ENCODE measurements around the gene AKR1B1.

AKR1B1 gene

DNA sequence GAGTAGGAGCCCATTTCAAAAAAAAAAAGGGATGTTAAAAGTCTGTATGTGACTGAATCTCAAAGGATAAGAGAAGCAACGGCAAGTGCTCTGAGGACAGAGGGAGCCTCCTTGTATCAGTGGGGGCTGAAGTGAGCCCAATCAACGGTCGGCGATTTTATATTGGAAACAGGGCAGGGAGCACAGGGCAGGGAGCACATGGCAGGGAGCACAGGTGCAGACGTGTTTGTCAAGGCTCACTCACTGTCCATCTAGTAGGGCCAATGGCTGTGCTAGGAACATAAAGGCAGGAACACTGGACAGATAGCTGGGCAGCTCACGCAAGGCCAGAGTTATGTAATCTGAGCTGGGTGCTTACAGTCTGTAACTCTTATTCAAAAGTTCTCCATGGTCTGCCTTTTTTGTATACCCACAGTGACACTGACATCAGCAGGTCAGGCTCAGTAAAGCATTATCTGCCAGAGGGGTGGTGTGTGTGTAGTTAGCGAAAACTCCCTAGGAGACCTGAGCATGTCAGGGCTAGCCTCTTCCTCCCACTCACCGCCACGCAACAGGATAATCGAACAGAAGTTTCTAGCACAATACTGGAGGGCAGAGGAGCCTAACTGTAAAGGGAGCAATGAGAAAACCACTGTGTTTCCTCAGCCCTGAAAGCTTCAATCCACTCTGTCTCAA lies 15.4 kb downstream of the AKR1B1 start:
- no peak for DNase-seq

DNA sequence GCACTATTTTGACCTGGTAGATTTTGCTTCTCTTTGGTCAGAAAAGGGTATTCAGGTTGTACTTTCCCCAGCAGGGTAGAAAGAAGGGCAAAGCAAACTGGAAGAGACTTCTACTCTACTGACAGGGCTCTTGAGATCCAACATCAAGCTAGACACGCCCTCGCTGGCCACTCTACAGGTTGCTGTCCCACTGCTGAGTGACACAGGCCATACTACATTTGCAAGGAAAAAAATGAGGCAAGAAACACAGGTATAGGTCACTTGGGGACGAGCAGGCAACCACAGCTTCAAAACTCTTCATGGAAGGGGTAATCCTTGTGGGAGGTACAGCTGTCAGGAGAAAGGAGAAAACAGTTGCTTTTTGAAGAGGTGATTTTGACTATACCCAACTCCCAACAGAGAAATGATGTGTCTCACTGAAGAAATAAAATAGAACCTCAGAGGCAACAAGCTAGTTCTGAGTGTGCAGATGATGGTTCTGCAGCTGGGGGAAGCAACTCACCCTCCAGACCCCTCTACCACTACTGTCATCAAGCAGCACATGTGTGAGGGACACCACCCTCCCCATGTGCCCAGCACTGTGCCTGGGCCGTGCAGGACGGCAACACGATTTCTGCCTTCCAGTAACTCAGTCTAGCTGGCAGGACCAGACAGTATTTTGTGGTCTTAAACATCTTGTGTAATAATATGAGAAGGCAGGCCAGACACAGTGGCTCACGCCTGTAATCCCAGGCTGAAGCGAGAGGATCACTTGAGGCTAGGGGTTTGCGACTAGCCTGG lies 16.3 kb downstream of the AKR1B1 start:
- DNase-seq: no peak

- DNase-seq: no peak
These were observed 17.6 kb downstream of the AKR1B1 start for GRCh38 chr7:134441264-134441663.

- DNase-seq: no peak
These were observed 18.4 kb downstream of the AKR1B1 start for GRCh38 chr7:134440476-134440875.

- DNase-seq: no peak
These were observed 18.8 kb downstream of the AKR1B1 start for GRCh38 chr7:134440067-134440466.

GRCh38 chr7:134438946-134439345 lies 20.0 kb downstream of the AKR1B1 start:
- DNase-seq: no peak

- DNase-seq: no peak
These were observed 23.6 kb downstream of the AKR1B1 start for GRCh38 chr7:134435161-134435920.

GRCh38 chr7:134434701-134435100 lies 24.2 kb downstream of the AKR1B1 start:
- no peak for DNase-seq

- no peak for DNase-seq
These were observed 25.5 kb downstream of the AKR1B1 start for GRCh38 chr7:134433430-134433829.

- peak; percentile 46 for DNase-seq
These were observed 26.4 kb downstream of the AKR1B1 start for GRCh38 chr7:134432296-134433152.

DNA sequence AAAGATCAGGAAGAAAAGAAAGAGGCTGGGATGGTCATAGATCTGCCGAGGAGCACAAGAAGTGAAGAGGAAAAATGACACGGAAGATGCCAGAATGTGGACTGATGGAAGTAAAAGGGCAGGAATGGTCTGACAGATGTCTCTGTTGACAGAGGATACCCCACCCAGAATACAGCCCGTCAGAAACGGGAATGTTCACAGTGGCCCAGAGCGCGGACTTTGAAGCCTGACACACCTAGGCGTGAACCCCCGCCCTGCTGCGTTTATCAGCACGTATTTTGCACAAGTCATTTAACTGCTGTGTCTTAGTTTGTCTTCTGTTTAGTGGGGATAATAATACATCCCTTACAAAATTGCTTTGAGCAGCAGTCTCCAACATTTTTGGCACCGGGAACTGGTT lies 27.1 kb downstream of the AKR1B1 start:
- no peak for DNase-seq

GRCh38 chr7:134429481-134429880 lies 29.4 kb downstream of the AKR1B1 start:
- no peak for DNase-seq

DNA sequence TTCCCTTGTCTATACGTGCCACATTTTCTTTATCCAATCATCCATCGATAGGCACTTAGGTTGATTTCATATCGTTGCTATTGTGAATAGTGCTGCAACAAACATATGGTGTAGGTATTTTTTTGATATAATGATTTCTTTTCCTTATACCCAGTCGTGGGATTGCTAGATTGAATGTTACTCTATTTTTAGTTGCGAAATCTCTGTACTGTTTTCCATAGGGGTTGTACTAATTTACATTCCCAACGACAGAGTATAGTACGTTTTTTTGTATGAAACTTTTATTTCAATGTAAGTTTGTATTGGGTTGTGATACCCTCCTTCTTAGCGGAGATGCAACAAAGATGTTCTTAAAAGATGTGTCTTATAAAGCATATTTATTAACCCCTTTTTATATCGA lies 30.0 kb downstream of the AKR1B1 start:
- no peak for DNase-seq

GRCh38 chr7:134427896-134428295 lies 31.0 kb downstream of the AKR1B1 start:
- no peak for DNase-seq

DNA sequence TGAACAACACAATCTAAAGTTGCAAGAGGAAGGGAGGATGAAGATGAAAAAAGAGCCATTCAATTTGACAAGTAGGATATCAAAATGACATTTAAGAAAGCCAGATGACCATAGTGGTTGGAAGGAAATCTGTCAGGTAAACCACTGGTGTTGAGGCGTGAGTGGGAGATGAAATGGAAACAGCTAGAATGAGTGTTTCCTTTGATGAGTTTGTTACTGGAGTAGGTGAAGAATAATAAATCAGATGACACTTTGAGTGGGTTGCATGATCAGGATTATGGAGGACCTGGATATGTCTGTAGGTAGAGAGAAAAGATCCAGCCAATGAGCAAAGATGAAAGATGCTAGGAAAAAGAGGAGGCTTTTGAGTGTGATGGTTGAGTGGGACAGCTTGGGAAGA lies 33.1 kb downstream of the AKR1B1 start:
- no peak for DNase-seq

GRCh38 chr7:134422638-134423037 lies 36.3 kb downstream of the AKR1B1 start:
- no peak for DNase-seq

DNA sequence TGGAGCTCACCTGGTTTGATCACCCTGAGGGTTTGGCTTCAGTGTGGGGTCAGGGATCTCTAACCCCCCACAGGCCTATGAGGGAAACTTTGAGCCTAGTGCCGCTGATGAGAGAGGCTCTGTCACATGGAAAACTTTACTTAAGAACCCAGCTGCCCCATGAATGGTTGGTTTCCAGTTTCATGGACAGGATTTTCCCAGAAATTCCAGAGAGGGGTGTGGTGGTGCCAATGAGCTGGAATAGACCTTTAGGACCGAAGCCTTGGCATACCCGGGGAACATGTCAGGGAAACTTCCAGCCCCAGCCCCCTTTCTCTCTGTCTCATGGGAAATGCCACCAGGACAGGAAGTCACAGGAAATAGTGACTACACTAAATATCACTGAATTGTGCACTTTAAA lies 36.9 kb downstream of the AKR1B1 start:
- no peak for DNase-seq

DNA sequence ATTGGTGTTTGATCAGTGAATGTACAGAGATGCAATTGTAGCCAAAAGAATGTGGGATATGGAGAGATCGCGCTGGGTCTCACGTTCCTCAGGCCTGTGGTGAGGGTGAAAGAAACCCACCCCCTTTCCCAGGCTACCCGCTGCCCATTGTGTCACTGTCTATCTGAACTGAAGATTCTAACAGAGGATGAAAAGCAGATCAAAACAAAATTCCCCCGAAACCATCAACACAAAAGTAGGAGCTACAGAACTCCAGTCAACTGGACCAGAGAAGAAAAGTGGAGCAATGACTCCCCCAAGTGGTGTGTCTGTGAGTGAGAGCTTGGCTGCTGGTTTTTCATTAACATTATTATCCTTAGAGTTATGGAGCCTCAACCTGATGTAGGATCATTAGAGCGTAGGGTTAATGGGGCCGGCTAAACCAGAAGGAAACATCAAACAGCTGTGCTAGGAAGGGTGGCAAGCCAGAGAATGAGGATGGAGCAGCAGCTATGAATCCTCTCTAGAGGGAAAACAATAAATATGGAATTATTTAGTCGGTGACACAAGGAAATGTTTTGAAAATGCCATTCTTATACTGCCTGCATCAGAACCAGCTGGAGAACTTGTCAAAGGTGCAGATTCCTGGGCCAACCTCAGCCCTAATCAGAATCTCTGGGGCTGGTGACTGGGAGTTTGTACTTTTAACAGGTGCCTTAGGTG lies 38.3 kb downstream of the AKR1B1 start:
- no peak for DNase-seq

- DNase-seq: no peak
These were observed 39.0 kb downstream of the AKR1B1 start for GRCh38 chr7:134419875-134420274.

DNA sequence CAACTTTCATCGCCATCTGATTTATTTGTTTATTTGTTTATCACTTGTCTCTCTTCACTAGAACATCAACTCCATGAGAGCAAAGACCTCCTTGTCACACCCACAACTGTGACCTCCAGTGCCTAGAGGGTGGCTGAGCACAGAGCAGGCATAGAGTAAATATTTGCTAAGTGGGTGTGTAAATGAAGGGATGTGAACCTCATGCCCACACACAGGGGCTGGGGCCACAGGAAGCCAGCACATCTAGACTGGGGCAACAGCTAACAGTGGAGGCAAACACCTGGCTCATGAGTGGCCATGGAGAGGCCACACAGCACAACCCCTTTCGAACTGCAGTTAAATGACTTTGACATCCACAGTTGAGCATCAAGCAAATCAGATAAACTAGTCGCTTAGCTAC lies 39.8 kb downstream of the AKR1B1 start:
- no peak for DNase-seq

DNA sequence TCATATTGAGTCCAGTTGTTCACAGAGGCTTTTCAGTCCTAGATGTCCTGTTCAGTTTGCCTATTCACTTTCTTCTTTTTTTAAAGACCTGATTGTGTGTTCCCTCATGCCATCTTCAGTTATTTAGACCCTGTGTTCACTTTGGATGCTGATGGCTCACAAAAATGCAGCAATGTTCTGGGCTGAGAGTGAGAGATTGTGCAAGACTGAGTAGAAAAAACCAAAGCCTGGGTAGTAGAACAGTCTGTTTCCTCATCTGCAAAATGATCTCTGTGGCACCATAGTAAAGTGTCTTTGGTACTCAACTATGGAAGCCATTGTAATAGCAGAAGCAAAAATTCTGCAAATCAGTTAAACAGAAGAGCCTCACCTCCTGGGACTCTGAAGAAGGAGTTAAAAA lies 43.2 kb downstream of the AKR1B1 start:
- no peak for DNase-seq

DNA sequence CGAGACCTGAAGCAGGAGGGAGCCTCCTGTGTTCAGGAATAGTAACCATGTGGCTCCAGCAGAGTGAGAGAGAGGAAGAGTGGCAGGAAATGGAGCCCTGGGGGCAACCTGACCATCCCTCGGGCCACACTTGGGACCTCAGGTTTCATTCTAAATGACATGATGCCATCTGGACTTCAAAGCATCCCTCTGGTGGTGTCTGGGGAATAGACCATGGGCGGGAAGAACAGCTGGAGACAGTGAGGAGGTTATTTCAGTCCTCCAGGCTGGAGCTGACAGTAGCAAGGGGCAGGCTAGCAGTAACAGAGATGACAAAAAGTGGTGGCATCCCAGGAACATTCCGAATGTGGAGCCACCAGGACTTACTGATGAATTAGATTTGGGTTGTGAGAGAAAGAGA lies 44.8 kb downstream of the AKR1B1 start:
- no peak for DNase-seq

All from effector CD8-positive, alpha-beta T cell (primary cell).